K562 treated with DMSO at 1 percent for 48 hours (cell line): ENCODE results near the gene DUSP7. TPM values are rescaled to one million over a fixed set of nuclear protein-coding genes. Genes with fewer than 3 reads are reported as not detected.

Experiments used
- total RNA-seq: library from RNA; unstranded; fragments of 300-600 nt; gene quantifications from 2 replicates; pipeline ENCODE4 v1.2.3, GENCODE V29; 2022; ENCODE audit warnings: low replicate concordance; ENCODE audit errors: extremely low read depth

Gene DUSP7
- not detected in 2 replicates for total RNA-seq

GRCh38 chr3:52056521-52056967 lies at the start of gene DUSP7:
DUSP7 (minus strand) TSS chr3:52056571; CDS start chr3:52056366, 205 bp downstream.

Other genes with a start within 250 kb of the DUSP7 start
- not detected in 2 replicates for gene IQCF2, start 195.0 kb downstream of the DUSP7 start, total RNA-seq
- gene IQCF5, start 181.0 kb downstream of the DUSP7 start, total RNA-seq, result not detected in 2 replicates
- gene IQCF1, start 153.2 kb downstream of the DUSP7 start, total RNA-seq, result not detected in 2 replicates
- gene RRP9, start 114.7 kb downstream of the DUSP7 start, total RNA-seq, result not detected in 2 replicates
- not detected in 2 replicates for gene PARP3, start 114.2 kb downstream of the DUSP7 start, total RNA-seq
- gene GPR62, start 101.2 kb downstream of the DUSP7 start, total RNA-seq, result not detected in 2 replicates
- gene PCBP4, start 89.1 kb downstream of the DUSP7 start, total RNA-seq, result not detected in 2 replicates
- 366 TPM in 1 of 2 replicates, not detected in the other for gene ABHD14B, start 82.5 kb downstream of the DUSP7 start, total RNA-seq
- not detected in 2 replicates for gene ABHD14A, start 81.5 kb downstream of the DUSP7 start, total RNA-seq
- not detected in 2 replicates for gene ACY1, start 73.0 kb downstream of the DUSP7 start, total RNA-seq
- gene RPL29, start 60.7 kb downstream of the DUSP7 start, total RNA-seq, result 1,192 TPM in 1 of 2 replicates, not detected in the other
- gene POC1A, start 97.9 kb upstream of the DUSP7 start, total RNA-seq, result not detected in 2 replicates
- gene ALAS1, start 141.6 kb upstream of the DUSP7 start, total RNA-seq, result not detected in 2 replicates
- not detected in 2 replicates for gene TLR9, start 169.1 kb upstream of the DUSP7 start, total RNA-seq
- 323 TPM in 1 of 2 replicates, not detected in the other for gene TWF2, start 182.6 kb upstream of the DUSP7 start, total RNA-seq
- gene PPM1M, start 189.2 kb upstream of the DUSP7 start, total RNA-seq, result not detected in 2 replicates
- gene WDR82, start 222.1 kb upstream of the DUSP7 start, total RNA-seq, result not detected in 2 replicates
- not detected in 2 replicates for gene GLYCTK, start 231.3 kb upstream of the DUSP7 start, total RNA-seq